Measurements from ENCODE around the gene SLC25A34. TPM values are rescaled to one million over a fixed set of nuclear protein-coding genes. Genes with fewer than 3 reads are reported as not detected.

The SLC25A34 gene
- total RNA-seq, 4 donors from 2014 or later: 7.8 to 17.2 (median 13.8) TPM

DNA sequence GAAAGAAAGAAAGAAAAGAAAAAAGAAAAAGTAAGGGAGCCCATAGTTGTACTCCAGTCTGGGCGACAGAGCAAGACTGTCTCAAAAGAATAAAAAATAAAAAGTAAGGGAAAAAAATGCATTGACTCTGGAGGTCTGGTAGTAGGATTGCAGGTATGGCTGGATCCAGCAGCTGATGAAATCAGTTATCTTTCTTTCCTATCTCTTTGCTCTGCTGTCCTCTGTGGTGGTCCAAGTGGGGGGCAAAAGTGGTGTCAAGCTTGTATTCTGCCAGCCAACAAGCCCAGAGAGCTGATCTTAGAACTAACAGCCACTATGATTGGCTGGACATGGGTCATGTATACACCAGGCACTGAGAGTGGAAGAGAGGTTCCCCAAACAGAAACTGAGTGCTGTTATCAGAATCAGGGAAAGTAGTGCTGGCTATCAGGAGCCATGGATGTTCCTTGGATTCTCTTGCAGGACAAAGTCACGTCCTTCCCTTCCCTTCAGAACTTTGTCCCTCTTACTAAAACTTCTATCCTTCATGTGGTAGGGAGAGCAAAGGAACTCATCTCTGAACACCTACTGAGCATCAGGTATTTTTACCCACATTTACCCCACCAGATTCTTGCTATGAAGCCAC, 19.1 kb downstream of the SLC25A34 start:
- H3K9me3 ChIP-seq: no peaks in the 10 kb centered on the region
- peaks cover 17 to 25% (median 25%) of the 10 kb centered on the region in 3 donors for H3K27me3 ChIP-seq
- in situ Hi-C loops (cut with MboI; ENCODE audit: low sequenced_read_pairs in 4 of 4): no loop called here
- TF ChIP-seq, protein P1, sequence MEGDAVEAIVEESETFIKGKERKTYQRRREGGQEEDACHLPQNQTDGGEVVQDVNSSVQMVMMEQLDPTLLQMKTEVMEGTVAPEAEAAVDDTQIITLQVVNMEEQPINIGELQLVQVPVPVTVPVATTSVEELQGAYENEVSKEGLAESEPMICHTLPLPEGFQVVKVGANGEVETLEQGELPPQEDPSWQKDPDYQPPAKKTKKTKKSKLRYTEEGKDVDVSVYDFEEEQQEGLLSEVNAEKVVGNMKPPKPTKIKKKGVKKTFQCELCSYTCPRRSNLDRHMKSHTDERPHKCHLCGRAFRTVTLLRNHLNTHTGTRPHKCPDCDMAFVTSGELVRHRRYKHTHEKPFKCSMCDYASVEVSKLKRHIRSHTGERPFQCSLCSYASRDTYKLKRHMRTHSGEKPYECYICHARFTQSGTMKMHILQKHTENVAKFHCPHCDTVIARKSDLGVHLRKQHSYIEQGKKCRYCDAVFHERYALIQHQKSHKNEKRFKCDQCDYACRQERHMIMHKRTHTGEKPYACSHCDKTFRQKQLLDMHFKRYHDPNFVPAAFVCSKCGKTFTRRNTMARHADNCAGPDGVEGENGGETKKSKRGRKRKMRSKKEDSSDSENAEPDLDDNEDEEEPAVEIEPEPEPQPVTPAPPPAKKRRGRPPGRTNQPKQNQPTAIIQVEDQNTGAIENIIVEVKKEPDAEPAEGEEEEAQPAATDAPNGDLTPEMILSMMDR (IDR thresholded peaks at IDR 0.05 in 4 of 5, conservative IDR thresholded peaks at IDR 0.05 in 1 of 5): no peak
- TF ChIP-seq POLR2A (IDR thresholded peaks at IDR 0.05): no peak
- DNase-seq (no peak), ATAC-seq (no peak)
- intact Hi-C loops (cut with DNase I; ENCODE audit: low total_unique reads): no loop called here
- peaks cover 0 to 15% of the 10 kb centered on the region in 2 donors for H3K4me1 ChIP-seq
- no peaks in the 10 kb centered on the region for H3K36me3 ChIP-seq
- no peak overlapping the region for H3K27ac ChIP-seq
- no peak overlapping the region for H3K4me3 ChIP-seq

DNA sequence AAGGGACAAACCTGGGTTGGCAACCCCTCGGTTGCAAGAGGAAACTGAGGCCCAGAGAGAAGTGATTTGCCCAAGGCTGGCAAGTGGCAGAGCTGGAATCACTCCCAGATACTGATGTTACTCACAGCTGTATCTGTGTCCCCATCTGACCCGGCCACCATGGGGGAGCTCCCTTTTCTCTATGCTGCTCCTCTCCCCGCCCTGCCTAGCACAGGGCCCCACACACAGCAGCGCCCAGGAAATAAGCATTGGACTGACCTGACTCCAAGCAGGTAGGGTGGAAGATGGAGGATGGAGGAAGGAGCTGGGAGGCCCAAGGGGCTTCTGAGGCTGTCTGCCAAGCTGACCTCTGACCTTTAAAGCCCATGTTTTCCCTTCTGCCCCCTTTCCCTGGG, 19.6 kb downstream of the SLC25A34 start:
- in situ Hi-C loops (cut with MboI; ENCODE audit: low sequenced_read_pairs in 4 of 4): no loop called here
- DNase-seq (no peak), ATAC-seq (no peak)
- Histone ChIP-seq H3K4me1 (peaks cover 0 to 15% of the 10 kb centered on the region in 2 donors), H3K4me3 (no peak overlapping the region), H3K27me3 (peaks cover 21 to 30% (median 27%) of the 10 kb centered on the region in 3 donors), H3K27ac (no peak overlapping the region), H3K9me3 (no peaks in the 10 kb centered on the region), H3K36me3 (no peaks in the 10 kb centered on the region)
- intact Hi-C loops (cut with DNase I; ENCODE audit: low total_unique reads): no loop called here
- TF ChIP-seq, protein P1 (IDR thresholded peaks at IDR 0.05 in 4 of 5, conservative IDR thresholded peaks at IDR 0.05 in 1 of 5): no peak
- TF ChIP-seq POLR2A (IDR thresholded peaks at IDR 0.05): no peak

DNA sequence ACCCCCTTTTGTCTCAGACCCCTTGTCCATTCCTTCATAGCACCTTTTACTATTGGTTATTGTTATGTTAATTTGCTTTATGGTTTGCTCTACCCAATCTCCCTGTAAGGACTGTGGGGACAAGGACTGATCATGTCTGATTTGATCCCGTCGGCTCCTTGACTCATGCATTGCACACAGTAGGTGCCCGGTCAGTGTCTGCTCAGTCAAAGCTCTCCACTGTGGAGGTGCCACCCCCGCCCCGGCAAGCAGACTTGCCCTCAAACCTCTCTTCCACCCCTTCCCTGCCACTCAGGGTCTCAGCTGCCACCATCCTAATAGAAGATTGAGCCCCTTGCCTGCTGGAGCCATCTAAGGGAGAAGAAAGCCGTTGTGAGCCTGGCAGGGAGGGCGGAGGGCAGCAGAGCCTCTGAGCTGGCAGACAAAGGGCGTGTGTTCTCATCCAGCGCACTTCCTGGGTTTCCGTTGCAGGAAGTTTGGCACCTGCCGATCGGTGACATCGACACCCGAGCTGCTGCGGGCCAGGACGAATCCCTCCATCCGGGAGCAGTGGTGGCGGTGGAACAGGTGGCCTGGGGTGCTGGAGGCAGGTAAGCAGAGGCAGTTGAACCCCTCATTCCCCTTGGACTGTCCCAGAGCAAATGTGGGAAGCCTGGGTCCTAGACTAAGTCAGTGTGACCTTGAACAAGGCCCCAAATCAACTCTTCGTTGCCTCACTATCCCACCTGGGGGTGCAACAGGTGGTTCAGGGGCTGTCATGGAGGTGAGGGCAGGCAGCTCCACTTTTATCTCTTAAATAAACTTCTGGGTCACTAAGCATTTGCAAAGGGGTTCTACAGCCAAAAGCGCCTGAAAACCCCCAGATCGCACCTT, 20.3 kb downstream of the SLC25A34 start:
- Histone ChIP-seq H3K27ac (no peak overlapping the region), H3K36me3 (no peaks in the 10 kb centered on the region), H3K9me3 (no peaks in the 10 kb centered on the region), H3K4me3 (no peak overlapping the region), H3K4me1 (peaks cover 0 to 15% of the 10 kb centered on the region in 2 donors), H3K27me3 (peaks cover 24 to 35% (median 30%) of the 10 kb centered on the region in 3 donors)
- no peak for TF ChIP-seq POLR2A (IDR thresholded peaks at IDR 0.05)
- TF ChIP-seq, protein P1 (IDR thresholded peaks at IDR 0.05 in 4 of 5, conservative IDR thresholded peaks at IDR 0.05 in 1 of 5): no peak
- in situ Hi-C loops (cut with MboI; ENCODE audit: low sequenced_read_pairs in 4 of 4): no loop called here
- DNase-seq (no peak), ATAC-seq (peak; percentile 30 to 68)
- intact Hi-C loops (cut with DNase I; ENCODE audit: low total_unique reads): no loop called here

DNA sequence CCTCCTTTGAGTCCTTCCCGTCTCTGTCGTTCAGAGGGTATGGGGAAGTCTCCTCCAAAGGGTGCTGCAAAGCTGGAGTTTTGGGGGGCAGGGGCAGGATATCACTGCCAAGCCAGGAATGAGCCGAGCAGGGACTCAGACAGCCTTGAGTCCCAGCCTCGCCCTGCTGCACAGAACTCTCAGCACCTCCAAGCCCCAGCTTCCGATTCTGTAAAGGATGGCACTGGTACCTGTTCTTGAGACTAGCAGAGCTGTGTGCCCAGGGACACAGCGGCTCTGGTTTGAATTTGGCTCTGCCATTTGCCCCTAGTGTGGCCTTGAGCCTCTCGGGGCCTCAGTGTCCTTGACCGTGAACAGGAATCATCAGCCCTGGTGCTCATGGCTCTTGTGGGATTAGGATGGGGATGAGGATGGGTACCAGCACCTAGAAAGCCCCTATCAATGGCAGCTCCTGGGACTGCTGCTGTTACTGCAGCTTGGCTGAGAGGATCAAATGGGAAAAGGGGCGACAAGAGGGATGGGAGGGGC, 21.0 kb downstream of the SLC25A34 start:
- intact Hi-C loops (cut with DNase I; ENCODE audit: low total_unique reads) (no loop called here), in situ Hi-C loops (cut with MboI; ENCODE audit: low sequenced_read_pairs in 4 of 4) (no loop called here)
- H3K9me3 ChIP-seq: no peaks in the 10 kb centered on the region
- no peak overlapping the region for H3K4me3 ChIP-seq
- no peak overlapping the region for H3K27ac ChIP-seq
- TF ChIP-seq POLR2A (IDR thresholded peaks at IDR 0.05): no peak
- TF ChIP-seq, protein P1 (IDR thresholded peaks at IDR 0.05 in 4 of 5, conservative IDR thresholded peaks at IDR 0.05 in 1 of 5): no peak
- peaks cover 24 to 35% (median 30%) of the 10 kb centered on the region in 3 donors for H3K27me3 ChIP-seq
- peaks cover 0 to 15% of the 10 kb centered on the region in 2 donors for H3K4me1 ChIP-seq
- ATAC-seq: no peak
- no peak for DNase-seq
- H3K36me3 ChIP-seq: no peaks in the 10 kb centered on the region

Measured in gastrocnemius medialis (tissue), 4 donors.